Measurements from ENCODE around the gene DOCK3. TPM values are rescaled to one million over a fixed set of nuclear protein-coding genes. Genes with fewer than 3 reads are reported as not detected.

DOCK3 gene
- total RNA-seq, 1 donor from 2014 or later, result 21.0 TPM

- Mint-ChIP-seq H3K9me3 (no peaks in the 10 kb centered on the region), H3K27ac (no peak overlapping the region), H3K4me1 (no peaks in the 10 kb centered on the region), H3K36me3 (no peaks in the 10 kb centered on the region), H3K27me3 (ENCODE audit: low read depth) (no peaks in the 10 kb centered on the region), H3K4me3 (no peak overlapping the region)
- no peak for DNase-seq (ENCODE audit: low spot score in 2 of 2, unreplicated experiment in 2 of 2)
- TF ChIP-seq, protein P1, sequence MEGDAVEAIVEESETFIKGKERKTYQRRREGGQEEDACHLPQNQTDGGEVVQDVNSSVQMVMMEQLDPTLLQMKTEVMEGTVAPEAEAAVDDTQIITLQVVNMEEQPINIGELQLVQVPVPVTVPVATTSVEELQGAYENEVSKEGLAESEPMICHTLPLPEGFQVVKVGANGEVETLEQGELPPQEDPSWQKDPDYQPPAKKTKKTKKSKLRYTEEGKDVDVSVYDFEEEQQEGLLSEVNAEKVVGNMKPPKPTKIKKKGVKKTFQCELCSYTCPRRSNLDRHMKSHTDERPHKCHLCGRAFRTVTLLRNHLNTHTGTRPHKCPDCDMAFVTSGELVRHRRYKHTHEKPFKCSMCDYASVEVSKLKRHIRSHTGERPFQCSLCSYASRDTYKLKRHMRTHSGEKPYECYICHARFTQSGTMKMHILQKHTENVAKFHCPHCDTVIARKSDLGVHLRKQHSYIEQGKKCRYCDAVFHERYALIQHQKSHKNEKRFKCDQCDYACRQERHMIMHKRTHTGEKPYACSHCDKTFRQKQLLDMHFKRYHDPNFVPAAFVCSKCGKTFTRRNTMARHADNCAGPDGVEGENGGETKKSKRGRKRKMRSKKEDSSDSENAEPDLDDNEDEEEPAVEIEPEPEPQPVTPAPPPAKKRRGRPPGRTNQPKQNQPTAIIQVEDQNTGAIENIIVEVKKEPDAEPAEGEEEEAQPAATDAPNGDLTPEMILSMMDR (IDR thresholded peaks at IDR 0.05; ENCODE audit: unreplicated experiment), result no peak
Measured at GRCh38 chr3:51378065-51378464, 703.3 kb downstream of the DOCK3 start.

- peaks cover 7% of the 10 kb centered on the region for H3K4me1 Mint-ChIP-seq
- H3K4me3 Mint-ChIP-seq, result no peak overlapping the region
- no peak for DNase-seq (ENCODE audit: low spot score in 2 of 2, unreplicated experiment in 2 of 2)
- H3K36me3 Mint-ChIP-seq, result no peaks in the 10 kb centered on the region
- H3K27me3 Mint-ChIP-seq (ENCODE audit: low read depth), result no peaks in the 10 kb centered on the region
- TF ChIP-seq, protein P1 (IDR thresholded peaks at IDR 0.05; ENCODE audit: unreplicated experiment), result no peak
- H3K27ac Mint-ChIP-seq, result no peak overlapping the region
- no peaks in the 10 kb centered on the region for H3K9me3 Mint-ChIP-seq
Measured at GRCh38 chr3:51378726-51379125, 704.0 kb downstream of the DOCK3 start.

DNA sequence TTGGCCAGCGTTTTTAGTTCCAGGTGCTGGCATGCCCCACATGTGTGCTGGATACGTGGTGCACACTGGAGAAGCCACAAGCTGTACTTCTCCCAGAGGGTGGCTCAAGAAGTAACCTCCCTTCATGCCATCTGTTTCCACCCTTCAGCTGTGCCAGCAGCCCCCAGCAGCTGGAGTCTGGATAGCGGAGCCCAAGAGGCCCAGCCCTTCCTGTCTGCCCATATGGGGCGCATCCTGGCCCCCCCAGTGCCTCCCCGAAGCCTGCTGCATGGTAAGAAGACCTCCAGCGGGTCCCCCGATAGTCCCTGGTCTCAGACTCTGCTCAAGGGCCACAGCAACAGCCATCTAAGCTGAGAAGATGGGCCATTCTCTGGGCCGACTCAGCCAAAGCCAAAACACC, 704.6 kb downstream of the DOCK3 start:
- H3K4me3 Mint-ChIP-seq, result no peak overlapping the region
- no peak overlapping the region for H3K27ac Mint-ChIP-seq
- no peaks in the 10 kb centered on the region for H3K27me3 Mint-ChIP-seq (ENCODE audit: low read depth)
- no peaks in the 10 kb centered on the region for H3K9me3 Mint-ChIP-seq
- no peaks in the 10 kb centered on the region for H3K36me3 Mint-ChIP-seq
- no peak for DNase-seq (ENCODE audit: low spot score in 2 of 2, unreplicated experiment in 2 of 2)
- TF ChIP-seq, protein P1 (IDR thresholded peaks at IDR 0.05; ENCODE audit: unreplicated experiment), result no peak
- peaks cover 11% of the 10 kb centered on the region for H3K4me1 Mint-ChIP-seq

- H3K4me3 Mint-ChIP-seq, result no peak overlapping the region
Measured at GRCh38 chr3:51379746-51380455, 705.2 kb downstream of the DOCK3 start.

DNA sequence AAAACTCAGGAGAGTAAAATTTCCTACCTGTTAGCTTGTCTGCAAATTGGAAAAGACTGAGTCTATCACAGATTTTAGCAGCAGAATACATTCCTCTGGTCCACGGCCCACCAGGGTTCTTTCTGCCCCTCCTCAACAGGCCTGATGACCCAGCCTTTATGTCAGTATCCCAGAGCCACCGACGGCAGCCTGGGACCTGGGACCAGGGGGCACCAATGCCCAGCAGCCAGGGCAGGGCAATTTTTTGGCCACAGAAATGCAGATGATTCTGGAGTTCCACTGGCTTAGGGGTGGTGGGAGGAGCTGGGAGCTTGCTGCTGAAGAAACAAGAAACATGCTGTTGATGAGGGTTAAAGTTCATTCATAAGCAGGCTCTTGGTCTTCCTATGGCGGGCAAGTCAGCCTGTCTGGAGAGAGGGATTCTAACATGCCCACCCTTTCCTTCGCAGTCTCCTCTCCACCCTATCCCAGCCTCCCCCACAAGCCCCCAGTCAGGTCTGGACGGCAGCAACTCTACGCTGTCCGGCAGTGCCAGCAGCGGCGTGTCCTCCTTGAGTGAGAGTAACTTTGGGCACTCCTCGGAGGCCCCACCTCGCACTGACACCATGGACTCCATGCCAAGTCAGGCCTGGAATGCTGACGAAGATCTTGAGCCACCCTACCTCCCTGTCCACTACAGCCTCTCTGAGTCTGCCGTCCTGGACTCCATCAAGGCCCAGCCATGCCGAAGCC, 706.0 kb downstream of the DOCK3 start:
- Mint-ChIP-seq H3K27ac (no peak overlapping the region), H3K36me3 (no peaks in the 10 kb centered on the region), H3K4me3 (no peak overlapping the region), H3K27me3 (ENCODE audit: low read depth) (no peaks in the 10 kb centered on the region), H3K9me3 (no peaks in the 10 kb centered on the region), H3K4me1 (peaks cover 14% of the 10 kb centered on the region)
- TF ChIP-seq, protein P1 (IDR thresholded peaks at IDR 0.05; ENCODE audit: unreplicated experiment), result no peak
- no peak for DNase-seq (ENCODE audit: low spot score in 2 of 2, unreplicated experiment in 2 of 2)

More at GRCh38 chr3:51379746-51380455, 705.2 kb downstream of the DOCK3 start:
- no peak for DNase-seq (ENCODE audit: low spot score in 2 of 2, unreplicated experiment in 2 of 2)
- TF ChIP-seq, protein P1 (IDR thresholded peaks at IDR 0.05; ENCODE audit: unreplicated experiment), result no peak
- no peaks in the 10 kb centered on the region for H3K9me3 Mint-ChIP-seq
- H3K36me3 Mint-ChIP-seq, result no peaks in the 10 kb centered on the region
- H3K27me3 Mint-ChIP-seq (ENCODE audit: low read depth), result no peaks in the 10 kb centered on the region
- H3K27ac Mint-ChIP-seq, result no peak overlapping the region
- peaks cover 11% of the 10 kb centered on the region for H3K4me1 Mint-ChIP-seq

All from mesothelial cell of epicardium (in vitro differentiated cells).